Erythroblast (primary cell): Measurements from ENCODE around the gene ATF6.

Source experiments
- DNase-seq, 2 experiments: peaks; one replicate each; lab custom pipeline; 2025; lab: John Stamatoyannopoulos, UW
- GATA1 ChIP-seq: IDR thresholded peaks from 2 replicates; pipeline ENCODE4 v1.6.1; 2011; ENCODE audit warnings: low read depth, mild to moderate bottlenecking, control low read depth, low read length, moderate library complexity
- POLR2A ChIP-seq: IDR thresholded peaks from 2 replicates; pipeline ENCODE4 v1.6.1; 2011; ENCODE audit warnings: mild to moderate bottlenecking, low read length

Gene ATF6

DNA sequence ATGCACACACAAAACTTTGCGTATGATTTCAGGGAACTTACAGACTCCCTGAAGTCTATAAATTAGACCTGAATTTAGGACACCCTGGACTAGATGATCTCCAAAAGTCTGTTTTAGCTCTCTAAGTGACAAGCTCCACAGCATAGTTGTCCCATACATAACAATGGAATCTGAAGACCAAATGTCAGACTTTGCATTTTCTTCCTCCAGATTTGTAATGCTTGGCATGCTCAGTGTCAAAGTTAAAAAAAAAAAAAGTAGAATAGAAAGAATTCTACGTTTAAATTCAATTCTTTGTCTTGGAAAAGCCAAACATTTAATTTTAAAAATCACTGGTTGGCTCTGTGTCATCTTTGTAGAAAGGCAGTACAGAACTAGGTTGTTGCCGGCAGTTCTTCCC is 190.8 kb downstream of the ATF6 start:
- TF ChIP-seq POLR2A = no peak
- no peak for TF ChIP-seq GATA1
- DNase-seq = no peak

GRCh38 chr1:161958425-161958824 is 192.3 kb downstream of the ATF6 start:
- no peak for DNase-seq
- TF ChIP-seq GATA1 (no peak), POLR2A (no peak)

DNA sequence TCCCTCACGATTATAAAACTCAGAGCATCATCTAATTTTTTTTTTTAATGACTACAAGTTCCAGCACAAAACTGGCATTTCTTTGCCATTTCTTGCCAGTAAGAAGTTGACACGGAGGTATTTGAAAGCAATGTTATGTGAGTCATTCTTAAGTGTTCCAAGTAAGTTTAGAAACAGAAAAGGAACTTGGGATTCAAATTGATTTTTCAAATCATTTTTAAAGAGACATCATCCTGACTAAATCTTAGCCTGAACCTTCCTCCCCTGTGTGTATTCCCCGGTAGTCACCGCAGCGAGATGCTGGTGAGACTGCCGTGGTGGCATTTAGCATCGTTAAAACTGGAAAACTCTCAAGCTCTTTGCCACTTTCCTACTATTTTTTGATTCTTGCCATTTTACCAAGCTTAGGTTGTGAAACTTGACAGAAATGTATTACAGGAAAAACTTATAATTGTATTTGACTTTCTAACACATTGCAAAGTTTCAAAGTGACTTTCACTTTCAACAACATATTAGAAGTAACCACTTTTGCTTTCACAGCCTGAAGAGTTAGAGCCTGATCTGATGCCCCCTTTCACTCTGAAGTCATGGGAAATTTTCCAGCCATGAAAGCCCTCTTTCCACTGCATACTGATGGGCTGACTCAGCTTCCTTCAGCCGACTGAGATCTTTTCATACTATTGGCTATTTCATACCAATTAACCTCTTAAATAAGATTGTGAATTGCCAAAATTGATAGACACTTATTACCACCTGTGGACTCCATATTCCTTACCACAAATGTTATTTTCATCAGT is 196.2 kb downstream of the ATF6 start:
- peak in 1 of 2 experiments; percentile 12 for DNase-seq
- TF ChIP-seq POLR2A (no peak), GATA1 (no peak)

- no peak for DNase-seq
- TF ChIP-seq POLR2A = no peak
Observed at GRCh38 chr1:161966067-161966466, 199.9 kb downstream of the ATF6 start.

- no peak for DNase-seq
- no peak for TF ChIP-seq GATA1
- no peak for TF ChIP-seq POLR2A
Observed at GRCh38 chr1:161970036-161970435, 203.9 kb downstream of the ATF6 start.

- DNase-seq = no peak
- TF ChIP-seq GATA1 (no peak), POLR2A (no peak)
Observed at GRCh38 chr1:161970633-161971032, 204.5 kb downstream of the ATF6 start.

- TF ChIP-seq POLR2A = no peak
- TF ChIP-seq GATA1 = no peak
- no peak for DNase-seq
Observed at GRCh38 chr1:161972828-161973227, 206.7 kb downstream of the ATF6 start.

GRCh38 chr1:161973924-161974845 is 208.1 kb downstream of the ATF6 start:
- TF ChIP-seq GATA1 (no peak), POLR2A (no peak)
- peak; percentile 81 to 84 for DNase-seq

DNA sequence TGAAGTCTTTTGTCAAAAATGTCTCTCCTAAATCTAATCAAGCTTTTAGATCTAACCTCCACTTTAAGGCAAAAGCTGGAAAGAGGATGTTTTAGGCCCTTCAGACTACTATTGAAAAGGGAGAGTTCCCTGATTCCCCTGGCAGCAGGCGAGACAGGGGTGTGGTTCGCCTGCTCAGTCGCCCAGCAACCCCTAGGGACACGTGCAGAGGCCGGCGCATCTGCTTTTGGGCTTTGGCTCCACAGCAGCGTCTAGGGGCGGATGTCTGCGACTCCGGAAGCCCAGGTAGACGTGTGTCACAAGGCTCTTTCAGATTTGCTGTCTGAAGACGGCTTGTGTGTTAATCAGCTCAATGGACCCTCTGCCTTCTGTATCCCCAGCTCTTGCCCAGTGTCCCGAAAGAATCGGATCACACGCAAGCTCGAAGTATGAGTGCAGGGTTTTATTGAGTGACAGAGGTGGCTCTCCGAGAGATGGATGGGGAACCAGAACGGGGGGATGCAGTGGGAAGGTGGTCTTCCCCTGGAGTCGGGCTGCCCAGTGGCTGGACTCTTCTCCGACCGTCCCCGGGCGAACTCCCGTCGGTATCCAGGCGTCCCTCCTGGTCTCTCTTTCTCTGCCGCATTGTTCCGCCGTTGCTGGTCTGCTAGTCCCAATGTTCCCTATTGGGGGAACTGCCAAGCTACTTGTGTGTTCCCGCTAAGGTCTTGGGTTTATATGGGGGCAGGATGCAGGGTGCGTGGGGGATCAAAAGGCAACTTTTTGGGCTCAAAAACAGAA is 212.1 kb downstream of the ATF6 start:
- TF ChIP-seq POLR2A (no peak), GATA1 (no peak)
- DNase-seq = no peak

- DNase-seq = no peak
- TF ChIP-seq POLR2A (no peak), GATA1 (no peak)
Observed at GRCh38 chr1:161981126-161981525, 215.0 kb downstream of the ATF6 start.

- TF ChIP-seq POLR2A (no peak), GATA1 (no peak)
- no peak for DNase-seq
Observed at GRCh38 chr1:161981735-161982506, 215.8 kb downstream of the ATF6 start.

GRCh38 chr1:161982507-161982895 is 216.4 kb downstream of the ATF6 start:
- no peak for DNase-seq

GRCh38 chr1:161982917-161983316 is 216.8 kb downstream of the ATF6 start:
- DNase-seq = no peak
- no peak for TF ChIP-seq GATA1
- no peak for TF ChIP-seq POLR2A

More at GRCh38 chr1:161982507-161982895, 216.4 kb downstream of the ATF6 start:
- TF ChIP-seq GATA1 = no peak
- no peak for TF ChIP-seq POLR2A
